Measurements from ENCODE around the gene ANXA9.

GRCh38 chr1:150973258-150973835 lies 8.7 kb upstream of the ANXA9 start:
- TF ChIP-seq CTCF (tag by site-specific recombination; IDR thresholded peaks at IDR 0.05) (no peak), RBAK (tag by site-specific recombination; IDR thresholded peaks at IDR 0.05) (no peak)
